Measurements from ENCODE around the gene DEAF1. TPM values are rescaled to one million over a fixed set of nuclear protein-coding genes. Genes with fewer than 3 reads are reported as not detected.
"Not testable (repeated sequence)": the region's sequence is repeated elsewhere in the genome, so short reads cannot be mapped to it uniquely, and the experiment has no call there.

DEAF1 gene
- total and polyA plus RNA-seq, 2 of the 13 experiments (the other 11 are each of a cell fraction or from before 2014, with no cell fraction given), result 22.3 to 29.6 TPM

GRCh38 chr11:653136-653535 is 41.9 kb downstream of the DEAF1 start:
- H3K27me3 ChIP-seq (ENCODE audit: control insufficient read depth in 1 of 2, insufficient read depth in 2 of 2, low read length in 2 of 2); DNase-seq (ENCODE audit: low spot score); H3K4me3 ChIP-seq (replicated peaks in 1 of 3; ENCODE audit: insufficient read depth in 1 of 3, low read depth in 2 of 3, low read length in 3 of 3); POLR2A ChIA-PET; ATAC-seq; CTCF ChIA-PET (ENCODE audit: low intra/inter-chr PET ratio, low total read pairs); BruUV-seq (replicated peaks); in situ Hi-C loops (cut with HindIII; ENCODE audit: extremely low pct_ligation_motif_present, low pct_unique_long_range_greater_than_20kb); FAIRE-seq; H2AFZ ChIP-seq (ENCODE audit: low read length); H3K9ac ChIP-seq (ENCODE audit: insufficient read depth, low read depth, low read length); H3K9me3 ChIP-seq (ENCODE audit: low read length); H3K4me2 ChIP-seq (ENCODE audit: low read depth, low read length); H3K27ac ChIP-seq (ENCODE audit: extremely low read length, insufficient read depth, low read length); H4K20me1 ChIP-seq (ENCODE audit: insufficient read depth, low read length); H3K79me2 ChIP-seq (ENCODE audit: insufficient read depth, low read length): not testable (repeated sequence)
- Histone ChIP-seq H3K36me3 (replicated peaks in 1 of 2; ENCODE audit: control insufficient read depth in 1 of 2, insufficient read depth in 2 of 2, low read length in 2 of 2) (peaks cover 6 to 19% of the 10 kb centered on the region in 2 experiments; a peak in 4 of 5 replicates), H3K4me1 (ENCODE audit: insufficient read depth, low read length) (peaks cover 41% of the 10 kb centered on the region)
- 94% methylated on average over 12 of the region's 14 CpGs for WGBS (ENCODE audit: low lambda C conversion rate)
- intact Hi-C loops (cut with micrococcal nuclease; ENCODE audit: unreplicated experiment), result loop anchor here (10.0 kb wide), 1 partner anchor 52 kb away; the partner anchor contains the start of gene EPS8L2

GRCh38 chr11:650482-650881 is 44.5 kb downstream of the DEAF1 start:
- BruUV-seq (replicated peaks), result no TSS peak
- Histone ChIP-seq H4K20me1 (ENCODE audit: insufficient read depth, low read length) (peaks cover 5% of the 10 kb centered on the region; the same call in 1 of the 2 replicates), H3K4me3 (replicated peaks in 1 of 3; ENCODE audit: insufficient read depth in 1 of 3, low read depth in 2 of 3, low read length in 3 of 3) (no peak overlapping the region), H2AFZ (ENCODE audit: low read length) (no peak overlapping the region), H3K4me2 (ENCODE audit: low read depth, low read length) (no peak overlapping the region), H3K4me1 (ENCODE audit: insufficient read depth, low read length) (peaks cover 27% of the 10 kb centered on the region), H3K79me2 (ENCODE audit: insufficient read depth, low read length) (no peaks in the 10 kb centered on the region), H3K9me3 (ENCODE audit: low read length) (no peaks in the 10 kb centered on the region), H3K27me3 (ENCODE audit: control insufficient read depth in 1 of 2, insufficient read depth in 2 of 2, low read length in 2 of 2) (no peaks in the 10 kb centered on the region), H3K9ac (ENCODE audit: insufficient read depth, low read depth, low read length) (no peak overlapping the region), H3K36me3 (replicated peaks in 1 of 2; ENCODE audit: control insufficient read depth in 1 of 2, insufficient read depth in 2 of 2, low read length in 2 of 2) (peaks cover 4 to 19% of the 10 kb centered on the region in 2 experiments; a peak in 4 of 5 replicates), H3K27ac (ENCODE audit: extremely low read length, insufficient read depth, low read length) (no peak overlapping the region)
- POLR2A ChIA-PET, result no interaction called here
- ATAC-seq, result no peak
- CTCF ChIA-PET (ENCODE audit: low intra/inter-chr PET ratio, low total read pairs), result no interaction called here
- no peak for FAIRE-seq
- in situ Hi-C loops (cut with HindIII; ENCODE audit: extremely low pct_ligation_motif_present, low pct_unique_long_range_greater_than_20kb) (no loop called here), intact Hi-C loops (cut with micrococcal nuclease; ENCODE audit: unreplicated experiment) (loop anchor here (10.0 kb wide), 1 partner anchor 54 kb away; the partner anchor contains the start of gene EPS8L2)
- TF ChIP-seq BRCA1 (CRISPR knock-in tag; IDR thresholded peaks at IDR 0.05), result no peak
- TF ChIP-seq ZNF124 (CRISPR knock-in tag; IDR thresholded peaks at IDR 0.05), result no peak
- no peak for TF ChIP-seq RBM22 (optimal IDR thresholded peaks at IDR 0.05; ENCODE audit: low read length)
- TF ChIP-seq SRSF1 (optimal IDR thresholded peaks at IDR 0.05; ENCODE audit: low read depth, low read length), result no peak
- TF ChIP-seq STAT5B (CRISPR knock-in tag; IDR thresholded peaks at IDR 0.05), result no peak
- no peak for TF ChIP-seq RARG (CRISPR knock-in tag; IDR thresholded peaks at IDR 0.05; ENCODE audit: low read depth)
- TF ChIP-seq DZIP1 (CRISPR knock-in tag; IDR thresholded peaks at IDR 0.05), result no peak
- TF ChIP-seq LRRFIP1 (CRISPR knock-in tag; conservative IDR thresholded peaks at IDR 0.05), result no peak
- no peak for TF ChIP-seq ZNF136 (CRISPR knock-in tag; IDR thresholded peaks at IDR 0.05; ENCODE audit: low read depth)
- TF ChIP-seq PTBP1 (IDR thresholded peaks at IDR 0.05; ENCODE audit: low read depth, low read length, poor library complexity, severe bottlenecking), result no peak
- no peak for TF ChIP-seq ZNF121 (CRISPR knock-in tag; IDR thresholded peaks at IDR 0.05)
- TF ChIP-seq HOMEZ (CRISPR knock-in tag; IDR thresholded peaks at IDR 0.05; ENCODE audit: low read depth), result no peak
- DNase-seq (ENCODE audit: low spot score), result no peak
- WGBS (ENCODE audit: low lambda C conversion rate), result 99% methylated on average over 10 of the region's 10 CpGs
